Vagina (tissue), 2 donors: ENCODE results near the gene APOL3.

ENCODE experiments used
- CTCF ChIP-seq, 3 experiments: fragments of 450-650 bp in 2 of 3; fragments of 200-600 bp in 1 of 3; sonication (generic) in 1 of 3; IDR thresholded peaks; one replicate each; pipeline ENCODE4 v1.5.1; 2017 to 2019; ENCODE audit warnings: antibody characterized with exemption in 3 of 3, mild to moderate bottlenecking in 2 of 3, moderate library complexity in 2 of 3
- POLR2A ChIP-seq, 2 donors: fragments of 450-650 bp; IDR thresholded peaks; one replicate each; pipeline ENCODE4 v1.6.1; 2017; ENCODE audit warnings: antibody characterized with exemption in 2 of 2, mild to moderate bottlenecking in 2 of 2, moderate library complexity in 2 of 2
- POLR2AphosphoS5 ChIP-seq, 2 donors: sonication (generic); formaldehyde crosslinking; IDR thresholded peaks; one replicate each; pipeline ENCODE4 v1.9.0; 2017; ENCODE audit warnings: antibody characterized with exemption in 2 of 2, mild to moderate bottlenecking in 2 of 2, low read depth in 1 of 2; ENCODE audit not compliant: insufficient read depth in 1 of 2

- no peak for TF ChIP-seq CTCF (IDR thresholded peaks at IDR 0.05)
- no peak for TF ChIP-seq POLR2AphosphoS5 (IDR thresholded peaks at IDR 0.05; ENCODE audit: insufficient read depth in 1 of 2, low read depth in 1 of 2)
- TF ChIP-seq POLR2A (IDR thresholded peaks at IDR 0.05) = no peak
Observed at GRCh38 chr22:36125994-36126531, 34.5 kb downstream of the APOL3 start.
